GM12878 (cell line): ENCODE results near the gene INO80D. TPM values are rescaled to one million over a fixed set of nuclear protein-coding genes. Genes with fewer than 3 reads are reported as not detected.

Experiments
- ATAC-seq: fragments of 200-7000 bp; cut with Tn5 transposase; 3 replicates; pipeline ENCODE4 v1.9.1; 2020; ENCODE audit warnings: mild to moderate bottlenecking, moderate library complexity
- BruUV-seq: library from RNA; stranded (reverse); fragments of 400-500 nt; replicated peaks from 2 replicates; lab custom pipeline; 2021; lab: Mats Ljungman, UMichigan
- CTCF ChIA-PET: fragments of 300-600 bp; sonication (Branson Sonifier 250); formaldehyde crosslinking; extraction: SDS; loops from one replicate; lab custom pipeline; 2021; ENCODE audit warnings: inconsistent platforms; lab: Yijun Ruan, JAX
- POLR2A ChIA-PET: fragments of 350-600 bp; formaldehyde crosslinking; extraction: SDS; loops from one replicate; lab custom pipeline; 2021; ENCODE audit warnings: inconsistent platforms; lab: Charles Lee
- RAD21 ChIA-PET: fragments of 300-600 bp; sonication (Branson Sonifier 250); formaldehyde crosslinking; loops from one replicate; lab custom pipeline; 2023; ENCODE audit warnings: antibody characterized with exemption; ENCODE audit not compliant: unreplicated experiment; lab: Charles Lee
- SMC1A ChIA-PET: fragments of 300-600 bp; sonication (Branson Sonifier 250); formaldehyde crosslinking; loops from one replicate; lab custom pipeline; 2023; ENCODE audit not compliant: unreplicated experiment, uncharacterized antibody; lab: Charles Lee
- DNase-seq: peaks from one replicate; pipeline ENCODE4 v3.0.0-alpha.2; 2011; ENCODE audit warnings: low read depth, low spot score
- FAIRE-seq: peaks from 3 replicates; lab custom pipeline; 2011; peaks lifted over from hg19 to GRCh38; lab: Jason Lieb, UNC
- H2AFZ ChIP-seq: 2 replicates; pipeline ENCODE4 v1.6.0; 2011; ENCODE audit warnings: low read depth, low read length, control low read depth; ENCODE audit not compliant: control insufficient read depth
- H3K27ac ChIP-seq: 2 replicates; pipeline ENCODE4 v1.5.1; 2011; ENCODE audit warnings: control low read depth; ENCODE audit not compliant: control insufficient read depth, insufficient read depth
- H3K27me3 ChIP-seq, 2 experiments: replicated peaks in 1 of 2; 2 replicates each; pipeline versions ENCODE4 v1.6.0 to v1.6.1; 2011; ENCODE audit warnings: low read length in 1 of 2; ENCODE audit not compliant: control insufficient read depth in 2 of 2, insufficient read depth in 2 of 2
- H3K36me3 ChIP-seq, 2 experiments: 2 replicates each; pipeline ENCODE4 v1.5.1; 2011; ENCODE audit warnings: low read length in 1 of 2; ENCODE audit not compliant: control insufficient read depth in 2 of 2, insufficient read depth in 2 of 2
- H3K4me1 ChIP-seq: 2 replicates; pipeline ENCODE4 v1.6.1; 2011; ENCODE audit warnings: mild to moderate bottlenecking, low read length, moderate library complexity, mixed read lengths; ENCODE audit not compliant: control insufficient read depth, insufficient read depth
- H3K4me2 ChIP-seq: 2 replicates; pipeline ENCODE4 v1.6.0; 2011; ENCODE audit warnings: control low read depth; ENCODE audit not compliant: control insufficient read depth, insufficient read depth
- H3K4me3 ChIP-seq: fragments of 200-600 bp; sonication (generic); 2 replicates; pipeline ENCODE4 v1.5.1; 2016
- H3K79me2 ChIP-seq: 2 replicates; pipeline ENCODE4 v1.6.0; 2011; ENCODE audit warnings: low read length; ENCODE audit not compliant: control insufficient read depth, insufficient read depth
- H3K9ac ChIP-seq: 2 replicates; pipeline ENCODE4 v1.8.0; 2011; ENCODE audit warnings: low read length, control low read depth, mixed read lengths; ENCODE audit not compliant: control insufficient read depth, insufficient read depth
- H3K9me3 ChIP-seq: replicated peaks from 3 replicates; pipeline ENCODE4 v1.5.1; 2011; ENCODE audit warnings: mild to moderate bottlenecking, low read length; ENCODE audit not compliant: control insufficient read depth, insufficient read depth
- H4K20me1 ChIP-seq: 2 replicates; pipeline ENCODE4 v1.6.0; 2011; ENCODE audit not compliant: control insufficient read depth, insufficient read depth
- CTCF ChIP-seq, 3 experiments: IDR thresholded peaks in 2 of 3; conservative IDR thresholded peaks in 1 of 3; 2 replicates each; pipeline ENCODE4 v1.5.1; 2011; ENCODE audit warnings: low read depth in 3 of 3, low read length in 3 of 3, mild to moderate bottlenecking in 3 of 3, control low read depth in 2 of 3, moderate library complexity in 2 of 3, inconsistent platforms in 1 of 3, mixed read lengths in 1 of 3; ENCODE audit not compliant: control insufficient read depth in 2 of 3, insufficient read depth in 1 of 3; ENCODE audit errors: extremely low read depth in 1 of 3
- KAT2A ChIP-seq: conservative IDR thresholded peaks from 2 replicates; pipeline ENCODE4 v1.6.1; 2011; ENCODE audit warnings: low read depth, low read length; ENCODE audit not compliant: control insufficient read depth
- POLR2AphosphoS5 ChIP-seq: IDR thresholded peaks from 2 replicates; pipeline ENCODE4 v1.6.1; 2011; ENCODE audit warnings: mild to moderate bottlenecking, low read length, inconsistent platforms
- RAD21 ChIP-seq: IDR thresholded peaks from 2 replicates; pipeline ENCODE4 v1.6.1; 2011; ENCODE audit warnings: mild to moderate bottlenecking, low read depth, low read length, moderate library complexity; ENCODE audit not compliant: insufficient read depth
- SMC3 ChIP-seq: IDR thresholded peaks from 2 replicates; pipeline ENCODE4 v1.6.1; 2011; ENCODE audit warnings: low read length, improper control_type of control experiment, borderline replicate concordance
- WGBS: methylation state at CpG from one replicate; pipeline ENCODE4 v1.1.6; 2016; ENCODE audit warnings: low lambda C conversion rate; ENCODE audit not compliant: insufficient replicate concordance, insufficient coverage; ENCODE audit errors: missing lambda C conversion rate; 5-methylcytosine and 5-hydroxymethylcytosine counted together
- in situ Hi-C: fragments of 300-500 bp; cut with MboI; formaldehyde crosslinking; loops from 9 replicates; pipeline ENCODE4 v1.14.3; 2018; ENCODE audit warnings: mixed read lengths
- intact Hi-C: fragments of 100-400 bp; cut with micrococcal nuclease; formaldehyde crosslinking; loops from one replicate; pipeline ENCODE4 v1.14.2; 2022; ENCODE audit not compliant: unreplicated experiment
- polyA plus RNA-seq, 11 experiments: library from polyadenylated mRNA; depleted of rRNA in 4 of 11; unstranded in 6 of 11; stranded (reverse) in 5 of 11; fragments of >200 nt; fragmentation: Nextera tagmentation in 4 of 11; fragmentation: Illumina TruSeq in 1 of 11; extraction: Ambion mirVana in 4 of 11; extraction: Trizol in 1 of 11; gene quantifications; 1 replicate in 1 of 11; 2 replicates in 10 of 11; pipeline versions ENCODE4 v1.2.1 to v1.2.3, GENCODE V29; 2011 to 2016; ENCODE audit warnings: inconsistent platforms in 2 of 11, missing spikeins in 2 of 11, low read depth in 1 of 11
- total RNA-seq, 4 experiments: library from RNA; depleted of rRNA in 3 of 4; stranded (reverse); fragments of >200 nt in 3 of 4; fragmentation: Illumina TruSeq in 1 of 4; extraction: Trizol in 1 of 4; gene quantifications; 2 replicates each; pipeline versions ENCODE4 v1.2.1 to v1.2.3, GENCODE V29; 2013 to 2021

The INO80D gene
- total and polyA plus RNA-seq, 10 of the 15 experiments (the other 5 are each of a cell fraction or from before 2014, with no cell fraction given), result 0.73 to 16.3 (median 4.7) TPM

- H3K4me3 ChIP-seq, result no peak overlapping the region
- ChIA-PET SMC1A (interaction anchor here (0.8 kb wide), 1 partner anchor 68 kb away, joined by 3 read pairs; no protein-coding TSS in a partner anchor), CTCF (interaction anchor here (0.9 to 1.5 kb wide), 2 partner anchors 9 to 141 kb away, joined by 3 read pairs; no protein-coding TSS in a partner anchor), RAD21 (interaction anchor here (1.0 to 2.1 kb wide), 2 partner anchors 150 to 157 kb away, joined by 3 to 9 read pairs; no protein-coding TSS in a partner anchor), POLR2A (no interaction called here)
- peak; percentile 61 for ATAC-seq
- H3K79me2 ChIP-seq, result no peaks in the 10 kb centered on the region
- no peak overlapping the region for H3K4me2 ChIP-seq
- no peaks in the 10 kb centered on the region for H3K9me3 ChIP-seq
- no peaks in the 10 kb centered on the region for H4K20me1 ChIP-seq
- H3K9ac ChIP-seq, result no peak overlapping the region
- no peak for DNase-seq
- no peak overlapping the region for H2AFZ ChIP-seq
- peaks cover 11 to 22% of the 10 kb centered on the region in 2 experiments; a peak in 3 of 4 replicates for H3K36me3 ChIP-seq
- no peak overlapping the region for H3K27ac ChIP-seq
- WGBS, result over 99% methylated on average over 8 of the region's 8 CpGs
- no TSS peak for BruUV-seq
- intact Hi-C loops, result loop anchor here (5.0 to 10.0 kb wide), 2 partner anchors 148 to 241 kb away; no protein-coding TSS in a partner anchor
- in situ Hi-C loops, result no loop called here
- H3K4me1 ChIP-seq, result no peaks in the 10 kb centered on the region
- H3K27me3 ChIP-seq, result no peaks in the 10 kb centered on the region
- no peak for TF ChIP-seq POLR2AphosphoS5
- peak; percentile 26; the same call in 1 of the 2 replicates for TF ChIP-seq SMC3
- TF ChIP-seq KAT2A, result no peak
- peak; percentile 47 to 57 (median 50); a peak in 4 of 6 replicates for TF ChIP-seq CTCF (IDR thresholded peaks at IDR 0.05 in 2 of 3, conservative IDR thresholded peaks at IDR 0.05 in 1 of 3; ENCODE audit: control insufficient read depth in 2 of 3, extremely low read depth in 1 of 3, insufficient read depth in 1 of 3, low read depth in 3 of 3, low read length in 3 of 3)
- TF ChIP-seq RAD21, result peak; percentile 62
- no peak for FAIRE-seq
Observed at GRCh38 chr2:206004004-206004693, 81.8 kb downstream of the INO80D start.
